AG10803 (cell line): ENCODE data around the gene MITF.

Experiments
- DNase-seq: peaks from one replicate; pipeline ENCODE4 v3.0.0; 2010; ENCODE audit warnings: low read depth
- H3K4me3 ChIP-seq: 2 replicates; pipeline ENCODE4 v1.5.1; 2011; ENCODE audit warnings: mild to moderate bottlenecking, low read length, control low read depth
- CTCF ChIP-seq: conservative IDR thresholded peaks from 2 replicates; pipeline ENCODE4 v1.5.1; 2011; ENCODE audit warnings: mild to moderate bottlenecking, low read length, control low read depth, inconsistent platforms

MITF gene

GRCh38 chr3:69740103-69741021 lies 1.1 kb downstream of the MITF start:
- peak overlapping the region; percentile 75 for H3K4me3 ChIP-seq
- no peak for DNase-seq
- no peak for TF ChIP-seq CTCF

- no peak for TF ChIP-seq CTCF
- DNase-seq, result no peak
- H3K4me3 ChIP-seq, result no peak overlapping the region
Measured at GRCh38 chr3:69741032-69741767, 1.9 kb downstream of the MITF start.

- TF ChIP-seq CTCF, result no peak
- no peak overlapping the region for H3K4me3 ChIP-seq
- no peak for DNase-seq
Measured at GRCh38 chr3:69742391-69742790, 3.1 kb downstream of the MITF start.

- no peak for TF ChIP-seq CTCF
- DNase-seq, result no peak
Measured at GRCh38 chr3:69743975-69744906, 5.0 kb downstream of the MITF start.

GRCh38 chr3:69745505-69745904 lies 6.2 kb downstream of the MITF start:
- DNase-seq, result no peak
- H3K4me3 ChIP-seq, result no peak overlapping the region
- TF ChIP-seq CTCF, result no peak

More at GRCh38 chr3:69743975-69744906, 5.0 kb downstream of the MITF start:
- no peak overlapping the region for H3K4me3 ChIP-seq

GRCh38 chr3:69746119-69746518 lies 6.9 kb downstream of the MITF start:
- no peak for TF ChIP-seq CTCF
- no peak for DNase-seq
- no peak overlapping the region for H3K4me3 ChIP-seq
